Muscle layer of colon (tissue), 2 donors: Measurements from ENCODE around the gene GRID1.
A peak's percentile ranks its signal among the peaks of the same experiment; 100 is the strongest.

Experiments used
- H3K27ac ChIP-seq: one replicate; pipeline ENCODE4 v1.7.0; 2013; ENCODE audit warnings: low read depth, mild to moderate bottlenecking, low read length, moderate library complexity
- H3K27me3 ChIP-seq, 2 donors: one replicate each; pipeline ENCODE4 v1.7.0; 2013; ENCODE audit warnings: low read length in 2 of 2, mild to moderate bottlenecking in 2 of 2; ENCODE audit not compliant: insufficient read depth in 2 of 2, control insufficient read depth in 1 of 2
- H3K36me3 ChIP-seq: one replicate; pipeline ENCODE4 v1.7.0; 2013; ENCODE audit warnings: mild to moderate bottlenecking, low read length; ENCODE audit not compliant: insufficient read depth
- H3K4me1 ChIP-seq: one replicate; pipeline ENCODE4 v1.7.0; 2013; ENCODE audit warnings: mild to moderate bottlenecking, low read length; ENCODE audit not compliant: insufficient read depth
- H3K4me3 ChIP-seq, 2 donors: one replicate each; pipeline ENCODE4 v1.7.0; 2013; ENCODE audit warnings: low read length in 2 of 2, low read depth in 1 of 2, mild to moderate bottlenecking in 1 of 2, moderate library complexity in 1 of 2
- H3K9ac ChIP-seq: one replicate; pipeline ENCODE4 v1.7.0; 2013; ENCODE audit warnings: low read length
- H3K9me3 ChIP-seq: one replicate; pipeline ENCODE4 v1.7.0; 2013; ENCODE audit warnings: mild to moderate bottlenecking, low read length
- donor health status: abdominal sarcoma.
- donor health status: Adenocarcinoma of cecum.

The GRID1 gene

DNA sequence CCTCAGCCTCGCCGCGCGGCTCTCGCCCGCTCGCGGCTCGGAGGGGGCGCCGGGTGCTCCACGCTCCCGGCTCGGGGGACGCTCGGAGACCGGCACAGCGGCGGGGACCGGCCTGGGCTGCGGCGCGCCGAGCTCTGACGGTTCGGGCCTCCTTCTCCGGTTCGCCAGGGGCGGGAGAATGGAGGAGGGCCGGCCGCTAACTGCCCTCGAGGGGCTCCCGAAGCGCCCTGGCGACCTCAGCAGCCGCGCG is 232 bp upstream of the GRID1 start:
- no peak overlapping the region for H3K27ac ChIP-seq
- H3K9ac ChIP-seq = no peak overlapping the region
- H3K27me3 ChIP-seq = peaks cover 25 to 69% of the 10 kb centered on the region in 2 donors
- H3K9me3 ChIP-seq = no peaks in the 10 kb centered on the region
- H3K4me3 ChIP-seq = peak overlapping the region in 1 of 2 donors; percentile 32
- no peaks in the 10 kb centered on the region for H3K36me3 ChIP-seq
- peaks cover 16% of the 10 kb centered on the region for H3K4me1 ChIP-seq

DNA sequence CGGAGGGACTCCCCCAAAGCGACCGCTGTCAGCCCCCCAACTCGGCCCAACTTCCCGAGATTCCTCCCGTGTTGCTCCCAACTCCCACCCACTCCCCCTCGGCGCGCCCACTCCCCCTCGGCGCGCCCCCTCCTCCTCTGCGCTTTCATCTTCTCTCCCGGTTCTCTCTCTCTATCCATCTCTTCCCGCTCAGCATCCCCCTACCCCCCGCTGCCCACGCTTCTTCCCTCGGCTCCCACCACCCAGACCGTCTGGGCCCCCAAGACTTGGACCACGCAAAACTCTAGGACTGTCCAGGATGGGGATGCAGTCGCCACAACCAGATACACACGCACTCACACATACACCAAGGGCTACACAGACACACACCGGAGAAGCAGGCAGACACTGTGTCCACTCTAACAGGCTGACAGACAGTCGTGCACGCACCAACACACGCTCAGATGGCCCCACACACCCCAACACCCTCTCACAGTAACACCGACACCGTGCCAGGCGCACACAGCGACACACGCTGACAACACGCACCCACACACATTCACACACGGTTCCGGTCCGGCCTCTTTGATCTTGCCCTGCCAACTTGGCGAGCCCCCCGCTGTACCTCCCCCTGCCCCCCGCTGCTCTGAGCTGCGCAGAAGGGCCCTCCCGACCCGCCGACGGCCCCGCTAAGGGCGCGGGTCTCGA is 1.1 kb downstream of the GRID1 start:
- H3K4me3 ChIP-seq = peak overlapping the region; percentile 35 to 61
- H3K4me1 ChIP-seq = peaks cover 16% of the 10 kb centered on the region

DNA sequence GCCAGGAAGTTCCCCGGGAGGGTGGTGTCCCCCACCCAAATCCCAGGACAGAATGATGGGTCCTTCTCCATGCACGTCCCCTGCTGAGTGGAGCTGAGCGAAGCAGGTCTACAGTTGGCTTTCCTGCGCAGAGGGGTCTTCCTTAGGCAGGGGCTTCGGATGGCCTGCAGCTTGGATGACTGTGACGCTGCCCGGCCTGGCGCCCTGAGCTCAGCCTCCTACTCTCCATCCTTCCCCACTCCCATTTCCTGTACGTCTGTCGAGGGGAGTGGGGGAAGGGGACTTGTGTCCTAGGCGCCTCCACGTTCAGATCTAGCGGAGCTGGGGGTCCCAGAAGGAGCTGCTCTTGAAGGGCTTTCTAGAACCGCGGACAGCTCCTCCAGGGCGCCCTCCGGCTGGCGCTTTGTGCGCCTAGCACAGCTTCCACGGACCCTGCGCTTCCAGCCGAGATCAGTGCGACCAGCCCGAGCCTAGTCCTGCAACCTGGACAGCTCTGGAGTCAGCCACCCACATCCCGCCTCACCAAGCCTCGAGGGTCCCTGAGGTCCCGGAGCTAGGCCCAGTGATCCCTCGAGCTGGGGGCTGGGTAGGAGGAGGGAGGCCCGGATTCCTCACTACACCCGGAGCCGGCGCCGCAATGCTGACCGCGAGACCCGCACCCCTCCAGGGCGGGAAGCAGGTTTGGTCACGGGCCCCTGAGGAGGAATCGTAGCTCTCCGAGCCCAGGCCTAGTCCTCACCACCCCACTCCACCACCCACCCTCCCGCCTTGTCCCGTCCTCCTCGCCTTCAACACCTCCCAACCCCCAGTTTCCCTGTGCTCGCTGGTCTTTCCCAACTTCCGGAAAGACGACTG is 1.9 kb downstream of the GRID1 start:
- H3K36me3 ChIP-seq = no peaks in the 10 kb centered on the region
- H3K27ac ChIP-seq = no peak overlapping the region
- no peak overlapping the region for H3K9ac ChIP-seq
- H3K4me1 ChIP-seq = peaks cover 16% of the 10 kb centered on the region
- no peak overlapping the region for H3K4me3 ChIP-seq
- H3K27me3 ChIP-seq = peaks cover 25 to 57% of the 10 kb centered on the region in 2 donors
- no peaks in the 10 kb centered on the region for H3K9me3 ChIP-seq

More for the DNA sequence above, 1.1 kb downstream of the GRID1 start:
- no peak overlapping the region for H3K27ac ChIP-seq
- no peaks in the 10 kb centered on the region for H3K9me3 ChIP-seq
- H3K27me3 ChIP-seq = peaks cover 25 to 63% of the 10 kb centered on the region in 2 donors
- H3K36me3 ChIP-seq = no peaks in the 10 kb centered on the region
- no peak overlapping the region for H3K9ac ChIP-seq

DNA sequence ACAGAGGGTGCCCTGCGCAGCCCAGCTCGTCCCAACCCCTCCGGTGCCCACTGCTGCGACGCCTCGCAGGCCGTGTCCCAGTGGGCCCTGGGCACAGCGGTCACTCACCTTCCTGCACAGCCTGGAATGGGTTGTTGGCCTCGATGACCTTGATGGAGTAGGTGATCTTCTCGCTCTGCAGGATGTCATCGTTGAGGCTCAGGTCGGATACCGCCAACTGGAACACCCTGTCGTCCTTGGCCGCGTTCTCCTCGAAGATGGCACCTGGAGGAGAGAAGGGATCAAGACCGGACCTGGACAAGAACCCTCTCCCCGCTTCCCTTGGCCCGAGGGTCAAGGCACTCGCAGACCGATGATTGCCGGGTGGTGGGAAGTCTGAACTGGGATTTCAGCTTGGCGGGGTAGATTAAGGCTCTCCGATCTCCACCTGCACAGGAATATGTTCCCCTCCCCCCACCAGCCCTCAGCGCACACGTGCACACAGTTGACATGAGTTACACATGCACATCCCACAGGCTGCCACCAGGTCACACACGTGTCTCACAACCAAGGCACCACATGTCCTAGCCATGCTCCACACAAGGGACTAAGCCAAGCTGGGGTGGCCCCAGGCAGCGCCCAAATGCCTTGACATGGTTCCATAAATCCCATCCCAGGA is 2.6 kb downstream of the GRID1 start:
- peaks cover 23 to 50% of the 10 kb centered on the region in 2 donors for H3K27me3 ChIP-seq

DNA sequence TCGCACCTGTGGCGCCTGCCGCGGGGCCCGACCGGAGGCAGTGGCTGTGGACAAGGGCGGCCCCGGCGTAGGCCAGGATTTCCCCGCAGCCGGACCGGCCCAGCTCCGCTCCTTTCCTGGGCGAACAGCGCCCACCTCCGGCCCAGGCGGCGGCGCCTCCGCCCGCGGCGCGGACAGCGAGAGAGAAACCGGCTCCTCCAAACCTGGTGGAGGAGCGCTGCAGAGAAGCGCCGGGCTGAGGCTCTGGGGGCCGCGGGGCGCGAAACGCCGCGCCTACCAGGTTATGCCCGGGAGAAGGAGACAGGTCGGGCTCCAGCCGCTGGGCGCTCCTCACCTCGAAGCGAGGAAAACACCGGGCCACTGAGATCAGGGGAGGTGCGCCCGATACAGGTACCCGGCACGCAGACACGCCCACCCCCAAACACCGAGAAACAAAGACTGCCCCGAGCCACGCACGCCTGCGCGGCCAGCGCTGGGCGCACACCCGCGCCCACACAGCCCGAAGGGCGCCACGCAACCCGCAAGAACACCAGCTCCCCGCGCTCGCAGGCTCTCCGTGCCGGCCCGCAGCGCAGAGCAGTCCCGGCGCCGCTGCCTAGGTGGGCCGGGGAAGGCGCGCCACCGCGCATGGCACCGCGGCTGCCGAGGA is 3.3 kb downstream of the GRID1 start:
- Histone ChIP-seq H3K4me3 (no peak overlapping the region), H3K4me1 (peaks cover 16% of the 10 kb centered on the region), H3K9ac (no peak overlapping the region), H3K9me3 (no peaks in the 10 kb centered on the region), H3K36me3 (no peaks in the 10 kb centered on the region), H3K27me3 (peaks cover 16 to 43% of the 10 kb centered on the region in 2 donors), H3K27ac (no peak overlapping the region)

More for the DNA sequence above, 2.6 kb downstream of the GRID1 start:
- Histone ChIP-seq H3K36me3 (no peaks in the 10 kb centered on the region), H3K27ac (no peak overlapping the region), H3K9me3 (no peaks in the 10 kb centered on the region), H3K4me1 (peaks cover 16% of the 10 kb centered on the region), H3K9ac (no peak overlapping the region), H3K4me3 (no peak overlapping the region)

DNA sequence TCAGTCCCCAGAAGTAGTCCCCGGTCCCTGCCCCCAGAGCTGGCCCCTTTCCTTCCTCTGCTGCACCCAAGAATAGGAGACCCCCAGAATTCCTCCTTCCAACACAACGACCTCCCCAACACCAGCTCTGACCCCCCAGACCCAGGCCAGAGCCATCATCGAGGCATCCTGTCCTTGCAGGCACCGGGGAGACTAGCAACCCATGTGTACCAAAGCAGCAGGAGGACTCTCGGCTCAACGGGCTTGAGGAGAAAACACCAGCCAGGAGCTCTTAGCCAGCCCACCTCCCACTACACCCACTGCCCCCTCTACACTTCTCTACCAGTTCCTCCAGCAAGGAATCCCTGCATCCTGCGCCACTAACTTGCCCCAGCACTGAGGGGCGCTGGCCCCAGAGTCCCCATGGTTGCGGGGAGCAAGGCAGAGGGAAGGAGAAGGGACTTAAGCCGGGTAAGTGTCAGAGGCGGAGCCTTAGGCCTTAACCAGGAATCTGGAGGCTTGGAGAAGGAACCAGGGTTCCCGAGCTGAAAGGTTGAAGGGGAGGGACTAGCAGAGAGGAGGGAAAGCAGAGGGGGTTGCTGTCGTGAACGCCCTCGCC is 3.9 kb downstream of the GRID1 start:
- H3K4me1 ChIP-seq = peaks cover 16% of the 10 kb centered on the region
- H3K27ac ChIP-seq = no peak overlapping the region
- no peak overlapping the region for H3K4me3 ChIP-seq
- no peak overlapping the region for H3K9ac ChIP-seq
- H3K36me3 ChIP-seq = no peaks in the 10 kb centered on the region
- no peaks in the 10 kb centered on the region for H3K9me3 ChIP-seq
- H3K27me3 ChIP-seq = peaks cover 10 to 37% of the 10 kb centered on the region in 2 donors

DNA sequence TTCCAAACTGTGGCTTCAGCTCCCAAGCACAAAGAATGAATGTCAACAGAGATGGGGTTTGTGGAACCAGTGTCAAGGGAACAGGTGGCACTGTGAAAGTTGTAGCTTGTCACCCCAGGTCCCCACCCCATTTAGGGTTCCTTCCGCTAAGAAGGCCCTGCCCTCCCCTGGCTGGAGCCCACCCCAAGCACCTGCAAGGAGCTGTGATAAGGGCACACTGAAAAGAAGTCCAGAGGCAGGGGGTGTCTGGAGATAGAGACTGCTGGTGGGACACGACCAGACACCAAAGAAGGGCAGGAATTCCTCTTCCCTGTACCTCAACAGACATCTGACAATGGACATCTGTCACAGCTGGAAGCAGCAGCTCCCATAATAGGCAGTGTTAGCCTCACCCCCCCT is 4.5 kb downstream of the GRID1 start:
- Histone ChIP-seq H3K4me3 (no peak overlapping the region), H3K9ac (no peak overlapping the region), H3K27ac (no peak overlapping the region), H3K36me3 (no peaks in the 10 kb centered on the region), H3K27me3 (peaks cover 6 to 32% of the 10 kb centered on the region in 2 donors), H3K9me3 (no peaks in the 10 kb centered on the region), H3K4me1 (peaks cover 16% of the 10 kb centered on the region)

DNA sequence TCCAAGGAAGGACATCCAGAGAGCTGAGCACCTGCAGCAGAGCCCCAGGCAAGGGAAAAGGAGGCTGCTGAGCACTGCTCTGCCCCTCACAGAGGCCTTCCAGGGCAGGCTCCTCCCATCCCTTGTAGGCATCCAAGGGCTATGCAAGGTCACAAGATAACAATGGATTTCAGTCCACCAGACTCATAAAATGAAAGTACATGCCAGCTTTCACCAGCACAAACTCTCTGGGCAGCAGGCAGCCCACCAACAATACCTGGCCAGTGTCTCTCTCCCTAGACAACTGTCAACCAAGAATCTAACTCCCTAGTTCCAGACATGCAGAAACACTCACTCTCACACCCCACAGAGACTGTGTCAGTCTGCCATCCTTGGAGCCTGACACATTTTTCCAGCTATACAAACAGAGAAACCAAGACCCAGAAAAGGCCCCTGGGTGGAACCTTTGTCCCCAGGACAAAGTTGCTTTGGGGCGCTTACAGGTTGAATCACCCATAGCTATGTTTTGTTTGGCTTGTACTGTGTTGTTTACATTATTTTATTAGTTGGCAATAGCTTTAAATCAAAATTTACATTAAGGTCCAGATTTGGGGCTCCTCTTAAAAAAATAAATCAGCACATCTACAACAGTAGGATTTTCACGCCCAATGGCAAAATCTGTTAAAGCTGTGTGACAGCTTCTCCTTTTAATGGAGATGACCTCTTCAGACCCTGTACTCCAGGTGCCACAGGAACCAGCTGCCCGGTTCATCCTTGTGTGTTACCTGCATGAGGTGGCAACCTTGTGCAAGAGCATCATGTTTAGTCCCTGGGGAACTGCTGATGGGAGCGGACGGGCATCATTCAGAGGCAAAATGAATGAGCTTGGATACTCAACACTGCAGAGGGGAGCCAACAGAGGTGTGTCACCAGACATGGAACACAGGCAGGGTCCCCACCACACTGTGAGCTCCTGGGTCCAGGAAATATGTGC is 5.2 kb downstream of the GRID1 start:
- peaks cover 16% of the 10 kb centered on the region for H3K4me1 ChIP-seq
- no peaks in the 10 kb centered on the region for H3K9me3 ChIP-seq
- H3K9ac ChIP-seq = no peak overlapping the region
- no peak overlapping the region for H3K4me3 ChIP-seq
- peaks cover 6 to 28% of the 10 kb centered on the region in 2 donors for H3K27me3 ChIP-seq
- H3K27ac ChIP-seq = no peak overlapping the region
- no peaks in the 10 kb centered on the region for H3K36me3 ChIP-seq

DNA sequence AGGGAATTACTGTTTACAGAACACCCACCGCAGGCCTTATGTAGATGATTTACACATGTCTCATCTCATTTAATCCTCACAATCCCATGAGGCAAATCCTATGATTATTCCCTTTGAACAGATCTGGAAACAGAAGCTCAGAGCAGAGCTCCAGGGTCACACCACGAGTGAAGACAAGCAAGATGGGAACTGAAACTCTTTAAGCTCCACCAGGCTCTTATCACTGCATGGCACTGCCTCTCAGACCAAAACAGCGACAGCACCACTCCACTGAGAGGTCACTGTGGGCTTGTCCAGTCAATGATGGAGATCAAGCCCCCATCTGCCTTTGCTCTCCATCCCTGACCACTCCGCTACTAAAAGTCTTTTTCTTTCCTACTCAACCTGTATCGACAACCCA is 5.9 kb downstream of the GRID1 start:
- Histone ChIP-seq H3K27ac (no peak overlapping the region), H3K9me3 (no peaks in the 10 kb centered on the region), H3K27me3 (peaks cover 6 to 24% of the 10 kb centered on the region in 2 donors), H3K4me1 (peaks cover 16% of the 10 kb centered on the region), H3K9ac (no peak overlapping the region), H3K4me3 (no peak overlapping the region), H3K36me3 (no peaks in the 10 kb centered on the region)

DNA sequence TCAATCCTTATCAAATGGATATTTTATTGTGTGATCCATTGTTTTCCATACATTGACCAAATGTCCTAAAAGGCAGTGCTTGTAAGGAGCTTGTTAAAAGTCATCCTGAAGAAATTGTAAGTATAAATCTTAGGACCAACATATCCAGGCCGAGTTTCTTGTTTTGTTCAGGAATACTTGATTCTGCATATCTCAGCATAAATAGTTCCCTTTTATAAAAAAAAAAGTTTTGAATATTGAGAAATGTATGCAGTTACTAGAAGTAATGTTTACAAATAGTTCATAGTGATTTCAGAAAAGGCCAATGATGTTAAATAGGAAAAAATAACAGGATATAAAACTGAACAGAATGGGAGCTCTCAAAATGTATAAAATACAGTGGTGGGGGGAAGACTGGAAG is 6.6 kb downstream of the GRID1 start:
- Histone ChIP-seq H3K9me3 (no peaks in the 10 kb centered on the region), H3K4me3 (no peak overlapping the region), H3K36me3 (no peaks in the 10 kb centered on the region), H3K27ac (no peak overlapping the region), H3K27me3 (peaks cover 6 to 17% of the 10 kb centered on the region in 2 donors), H3K4me1 (peaks cover 12% of the 10 kb centered on the region), H3K9ac (no peak overlapping the region)
